PC-3 (cell line): ENCODE measurements around the gene RAB18. TPM values are rescaled to one million over a fixed set of nuclear protein-coding genes. Genes with fewer than 3 reads are reported as not detected.

Experiments
- ATAC-seq: fragments of 200-7000 bp; cut with Tn5 transposase; 2 replicates; pipeline ENCODE4 v1.9.1; 2020; ENCODE audit warnings: mild to moderate bottlenecking, moderate library complexity
- BruUV-seq: library from RNA; stranded (reverse); fragments of 400-500 nt; replicated peaks from 2 replicates; lab custom pipeline; 2021; lab: Mats Ljungman, UMichigan
- CTCF ChIA-PET: fragments of 300-600 bp; sonication (Branson Sonifier 250); formaldehyde crosslinking; loops from one replicate; lab custom pipeline; 2022; ENCODE audit warnings: antibody characterized with exemption; lab: Charles Lee
- POLR2A ChIA-PET: fragments of 300-600 bp; sonication (Branson Sonifier 250); formaldehyde crosslinking; loops from one replicate; lab custom pipeline; 2022; ENCODE audit warnings: antibody characterized with exemption; ENCODE audit not compliant: unreplicated experiment; lab: Charles Lee
- DNase-seq: peaks from one replicate; pipeline ENCODE4 v3.0.0-alpha.2; 2015
- H2AFZ ChIP-seq: fragments of 300-600 bp; sonication (generic); 2 replicates; pipeline ENCODE4 v1.6.0; 2016; ENCODE audit warnings: antibody characterized with exemption, low read length
- H3F3A ChIP-seq: fragments of 300-600 bp; sonication (generic); one replicate; pipeline ENCODE4 v1.6.0; 2017; ENCODE audit warnings: antibody characterized with exemption, low read length, control low read depth, mild to moderate bottlenecking; ENCODE audit not compliant: unreplicated experiment
- H3K27ac ChIP-seq: fragments of 300-600 bp; sonication (generic); 2 replicates; pipeline ENCODE4 v1.5.1; 2016; ENCODE audit warnings: mild to moderate bottlenecking, low read length
- H3K27me3 ChIP-seq: fragments of 300-600 bp; sonication (generic); 2 replicates; pipeline ENCODE4 v1.6.1; 2016; ENCODE audit warnings: low read length, mixed read lengths
- H3K36me3 ChIP-seq: fragments of 300-600 bp; sonication (generic); 2 replicates; pipeline ENCODE4 v1.6.1; 2016; ENCODE audit warnings: low read depth, mixed run types, low read length, mixed read lengths
- H3K4me1 ChIP-seq: fragments of 300-600 bp; sonication (generic); 2 replicates; pipeline ENCODE4 v1.5.1; 2016; ENCODE audit warnings: low read length; ENCODE audit not compliant: insufficient read depth
- H3K4me2 ChIP-seq: fragments of 300-600 bp; sonication (generic); 2 replicates; pipeline ENCODE4 v1.6.0; 2016; ENCODE audit warnings: low read length
- H3K4me3 ChIP-seq: fragments of 300-600 bp; sonication (generic); 2 replicates; pipeline ENCODE4 v1.5.1; 2016; ENCODE audit warnings: mild to moderate bottlenecking, low read length, mixed read lengths
- H3K79me2 ChIP-seq: fragments of 300-600 bp; sonication (generic); 2 replicates; pipeline ENCODE4 v1.6.1; 2017; ENCODE audit warnings: low read length, mixed read lengths
- H3K9ac ChIP-seq: fragments of 300-600 bp; sonication (generic); 2 replicates; pipeline ENCODE4 v1.6.0; 2016; ENCODE audit warnings: mild to moderate bottlenecking, low read length
- H3K9me2 ChIP-seq: fragments of 300-600 bp; sonication (generic); replicated peaks from 2 replicates; pipeline ENCODE4 v1.6.1; 2016; ENCODE audit warnings: mixed run types, low read length, mixed read lengths
- H3K9me3 ChIP-seq: fragments of 300-600 bp; sonication (generic); 2 replicates; pipeline ENCODE4 v1.6.1; 2016; ENCODE audit warnings: low read length, mixed read lengths
- H4K20me1 ChIP-seq: fragments of 300-600 bp; sonication (generic); 2 replicates; pipeline ENCODE4 v1.6.1; 2016; ENCODE audit warnings: low read length, mixed read lengths
- EZH2 ChIP-seq: fragments of 300-600 bp; sonication (generic); IDR thresholded peaks from one replicate; pipeline ENCODE4 v1.6.1; 2017; ENCODE audit warnings: antibody characterized with exemption, mild to moderate bottlenecking, low read length; ENCODE audit not compliant: unreplicated experiment
- EZH2phosphoT487 ChIP-seq: fragments of 300-600 bp; sonication (generic); IDR thresholded peaks from 2 replicates; pipeline ENCODE4 v1.6.1; 2018; ENCODE audit warnings: mild to moderate bottlenecking, antibody characterized with exemption, low read length, borderline replicate concordance
- intact Hi-C: fragments of 100-400 bp; cut with micrococcal nuclease; formaldehyde crosslinking; loops from 2 replicates; pipeline ENCODE4 v1.9.0; 2023
- total RNA-seq: library from RNA; depleted of rRNA; stranded (reverse); fragments of >200 nt; gene quantifications from 2 replicates; pipeline ENCODE4 v1.2.3, GENCODE V29; 2014
- TF ChIP-seq, protein P1 (sequence below): fragments of 300-600 bp; sonication (generic); conservative IDR thresholded peaks from 2 replicates; pipeline ENCODE4 v1.5.1; 2017; ENCODE audit warnings: antibody characterized with exemption, low read depth, mild to moderate bottlenecking, low read length

Gene RAB18
- total RNA-seq, 1 experiment from 2014 or later: 32.0 TPM

DNA sequence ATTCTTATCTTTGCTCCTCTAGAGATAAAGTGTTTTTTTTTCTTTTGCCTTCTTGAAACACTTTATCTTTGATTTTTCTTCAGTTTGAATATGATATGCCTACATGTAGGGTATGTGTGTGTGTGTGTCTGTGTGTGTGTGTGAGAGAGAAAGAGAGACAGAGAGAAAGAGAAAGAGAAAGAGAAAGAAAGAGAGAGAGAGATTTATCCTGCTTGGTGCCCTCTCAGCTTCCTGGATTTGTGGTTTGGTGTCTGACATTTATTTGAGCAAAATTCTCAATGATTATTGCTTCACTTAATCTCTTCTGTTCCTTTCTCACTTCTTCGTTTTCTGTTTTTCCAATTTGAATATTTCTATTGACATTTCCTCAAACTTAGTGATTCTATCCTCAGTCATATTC is 60.3 kb downstream of the RAB18 start:
- ChIA-PET CTCF (no interaction called here), POLR2A (no interaction called here)
- Histone ChIP-seq H3K9me3 (no peaks in the 10 kb centered on the region), H3F3A (no peaks in the 10 kb centered on the region), H3K9me2 (no peaks in the 10 kb centered on the region), H3K79me2 (no peaks in the 10 kb centered on the region), H3K4me1 (no peaks in the 10 kb centered on the region), H3K27me3 (no peaks in the 10 kb centered on the region), H3K4me3 (no peak overlapping the region), H3K36me3 (no peaks in the 10 kb centered on the region), H2AFZ (no peak overlapping the region), H4K20me1 (no peaks in the 10 kb centered on the region), H3K27ac (no peak overlapping the region), H3K9ac (no peak overlapping the region), H3K4me2 (no peak overlapping the region)
- ATAC-seq (no peak), DNase-seq (no peak)
- intact Hi-C loops: no loop called here
- TF ChIP-seq, protein P1, sequence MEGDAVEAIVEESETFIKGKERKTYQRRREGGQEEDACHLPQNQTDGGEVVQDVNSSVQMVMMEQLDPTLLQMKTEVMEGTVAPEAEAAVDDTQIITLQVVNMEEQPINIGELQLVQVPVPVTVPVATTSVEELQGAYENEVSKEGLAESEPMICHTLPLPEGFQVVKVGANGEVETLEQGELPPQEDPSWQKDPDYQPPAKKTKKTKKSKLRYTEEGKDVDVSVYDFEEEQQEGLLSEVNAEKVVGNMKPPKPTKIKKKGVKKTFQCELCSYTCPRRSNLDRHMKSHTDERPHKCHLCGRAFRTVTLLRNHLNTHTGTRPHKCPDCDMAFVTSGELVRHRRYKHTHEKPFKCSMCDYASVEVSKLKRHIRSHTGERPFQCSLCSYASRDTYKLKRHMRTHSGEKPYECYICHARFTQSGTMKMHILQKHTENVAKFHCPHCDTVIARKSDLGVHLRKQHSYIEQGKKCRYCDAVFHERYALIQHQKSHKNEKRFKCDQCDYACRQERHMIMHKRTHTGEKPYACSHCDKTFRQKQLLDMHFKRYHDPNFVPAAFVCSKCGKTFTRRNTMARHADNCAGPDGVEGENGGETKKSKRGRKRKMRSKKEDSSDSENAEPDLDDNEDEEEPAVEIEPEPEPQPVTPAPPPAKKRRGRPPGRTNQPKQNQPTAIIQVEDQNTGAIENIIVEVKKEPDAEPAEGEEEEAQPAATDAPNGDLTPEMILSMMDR: no peak
- TF ChIP-seq EZH2 (no peak), EZH2phosphoT487 (no peak)
- BruUV-seq: no TSS peak

DNA sequence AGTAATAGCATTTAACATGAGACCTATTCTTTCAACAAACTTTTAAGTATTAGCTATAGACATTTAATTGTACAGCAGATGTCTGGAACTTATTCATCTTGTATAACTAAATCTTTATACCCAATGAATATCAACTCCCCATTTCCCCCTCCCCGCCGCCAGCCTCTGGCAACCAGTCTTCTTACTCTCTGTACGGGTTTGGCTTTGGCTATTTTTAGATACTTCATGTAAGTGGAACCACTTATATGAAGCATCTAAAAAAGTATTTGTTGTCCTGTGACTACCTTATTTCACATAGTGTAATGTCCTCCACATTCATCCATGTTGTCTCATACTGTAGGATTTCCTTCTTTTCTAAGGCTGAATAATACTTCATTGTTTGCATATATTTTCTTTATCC is 60.8 kb downstream of the RAB18 start:
- Histone ChIP-seq H3K36me3 (no peaks in the 10 kb centered on the region), H3K4me2 (no peak overlapping the region), H3K4me1 (no peaks in the 10 kb centered on the region), H3K27ac (no peak overlapping the region), H3K27me3 (no peaks in the 10 kb centered on the region), H4K20me1 (no peaks in the 10 kb centered on the region), H3K9me3 (no peaks in the 10 kb centered on the region), H2AFZ (no peak overlapping the region), H3K9me2 (no peaks in the 10 kb centered on the region), H3K9ac (no peak overlapping the region), H3F3A (no peaks in the 10 kb centered on the region), H3K4me3 (no peak overlapping the region), H3K79me2 (no peaks in the 10 kb centered on the region)
- DNase-seq: no peak
- no TSS peak for BruUV-seq
- intact Hi-C loops: no loop called here
- POLR2A ChIA-PET: no interaction called here
- TF ChIP-seq EZH2phosphoT487: no peak
- no peak for TF ChIP-seq EZH2
- TF ChIP-seq, protein P1: no peak
- no peak for ATAC-seq
- CTCF ChIA-PET: no interaction called here

DNA sequence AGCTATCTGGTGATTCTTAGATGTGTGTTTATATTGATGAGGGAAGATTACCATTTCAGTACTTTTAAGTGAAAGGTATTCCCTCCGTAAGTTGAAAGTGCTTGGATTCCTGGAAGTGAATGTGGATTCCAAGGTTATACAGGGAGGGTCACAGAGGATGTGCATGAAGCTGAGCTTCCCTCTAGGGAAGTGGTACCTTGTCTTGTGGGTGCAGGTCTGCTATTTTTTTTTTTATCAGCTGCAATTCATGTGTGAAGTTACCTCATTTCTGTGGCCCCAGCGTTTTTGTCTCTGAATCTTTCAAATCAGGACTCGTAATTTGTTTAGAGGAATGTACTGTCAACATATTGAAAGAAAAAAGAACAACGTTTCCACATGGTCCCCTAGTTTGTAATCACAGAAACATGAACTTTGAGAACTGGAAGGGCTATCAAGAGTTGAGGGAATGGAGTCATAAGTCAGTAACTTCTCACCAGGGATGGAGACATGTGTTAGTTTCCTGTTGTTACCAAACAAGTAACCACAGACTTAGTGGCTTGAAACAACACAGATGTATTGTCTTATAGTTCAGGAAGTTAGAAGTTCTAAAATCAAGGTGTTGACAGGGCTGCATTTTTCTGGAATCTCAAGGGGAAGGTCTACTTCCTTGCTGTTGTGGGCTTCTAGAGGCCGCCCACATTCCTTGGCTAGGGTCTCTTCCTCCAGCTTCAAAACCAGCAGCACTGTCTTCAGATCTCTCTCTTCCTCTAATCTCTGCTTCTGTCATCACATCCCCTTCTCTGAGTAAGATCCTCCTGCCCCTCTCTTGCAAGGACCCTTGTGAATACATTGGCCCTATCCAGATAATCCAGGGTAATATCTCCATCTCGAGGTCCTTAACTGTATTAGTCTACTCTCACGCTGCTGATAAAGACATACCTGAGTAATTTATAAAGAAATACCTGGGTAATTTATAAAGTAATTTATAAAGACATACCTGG is 64.4 kb downstream of the RAB18 start:
- no TSS peak for BruUV-seq
- H3K4me2 ChIP-seq: no peak overlapping the region

More for the DNA sequence above, 64.4 kb downstream of the RAB18 start:
- ChIA-PET POLR2A (no interaction called here), CTCF (no interaction called here)
- Histone ChIP-seq H3K9ac (no peak overlapping the region), H3K9me2 (no peaks in the 10 kb centered on the region), H3K4me3 (no peak overlapping the region), H2AFZ (no peak overlapping the region), H3K9me3 (no peaks in the 10 kb centered on the region), H3K79me2 (no peaks in the 10 kb centered on the region), H3K36me3 (no peaks in the 10 kb centered on the region), H3K27me3 (no peaks in the 10 kb centered on the region; the same call in 1 of the 2 replicates), H3K27ac (no peak overlapping the region), H3K4me1 (no peaks in the 10 kb centered on the region), H4K20me1 (no peaks in the 10 kb centered on the region), H3F3A (no peaks in the 10 kb centered on the region)
- intact Hi-C loops: no loop called here
- TF ChIP-seq, protein P1: no peak
- no peak for TF ChIP-seq EZH2
- no peak for TF ChIP-seq EZH2phosphoT487
- DNase-seq: no peak
- no peak for ATAC-seq
